HG03060 (cell line): ENCODE results near the gene KCMF1.
A peak's percentile ranks its signal among the peaks of the same experiment; 100 is the strongest.
"Not testable (repeated sequence)": the region's sequence is repeated elsewhere in the genome, so short reads cannot be mapped to it uniquely, and the experiment has no call there.

Experiments
- ATAC-seq: cut with Tn5 transposase; IDR thresholded peaks from one replicate; pipeline ENCODE4 v1.9.1; 2021; ENCODE audit warnings: low read depth, moderate number of reproducible peaks; ENCODE audit not compliant: unreplicated experiment

The KCMF1 gene

GRCh38 chr2:84970868-84971509 lies at the start of gene KCMF1:
Gene KCMF1, plus strand, starts transcription at chr2:84971161. Its CDS starts 291 bp downstream, at chr2:84971452.
- no peak for ATAC-seq

GRCh38 chr2:84923009-84923408 lies 48.0 kb upstream of the KCMF1 start:
- ATAC-seq, result no peak

- ATAC-seq, result peak; percentile 26
Observed at GRCh38 chr2:84924173-84925106, 46.5 kb upstream of the KCMF1 start.

- ATAC-seq, result no peak
Observed at GRCh38 chr2:84925336-84925723, 45.6 kb upstream of the KCMF1 start.

GRCh38 chr2:84925724-84926376 lies 45.1 kb upstream of the KCMF1 start:
- ATAC-seq, result peak; percentile 67

- ATAC-seq, result no peak
Observed at GRCh38 chr2:84927275-84927627, 43.7 kb upstream of the KCMF1 start.

GRCh38 chr2:84931384-84931821 lies 39.6 kb upstream of the KCMF1 start:
- peak; percentile 41 for ATAC-seq

GRCh38 chr2:84938194-84938879 lies 32.6 kb upstream of the KCMF1 start:
- peak; percentile 24 for ATAC-seq

- peak; percentile 66 for ATAC-seq
Observed at GRCh38 chr2:84939426-84940087, 31.4 kb upstream of the KCMF1 start.

GRCh38 chr2:84940088-84940470 lies 30.9 kb upstream of the KCMF1 start:
- ATAC-seq, result no peak

GRCh38 chr2:84940831-84941412 lies 30.0 kb upstream of the KCMF1 start:
- ATAC-seq, result no peak

GRCh38 chr2:84942166-84942565 lies 28.8 kb upstream of the KCMF1 start:
- no peak for ATAC-seq

GRCh38 chr2:84942964-84943421 lies 28.0 kb upstream of the KCMF1 start:
- ATAC-seq, result peak; percentile 34

GRCh38 chr2:84944295-84944909 lies 26.6 kb upstream of the KCMF1 start:
- no peak for ATAC-seq

GRCh38 chr2:84945838-84946203 lies 25.1 kb upstream of the KCMF1 start:
- ATAC-seq, result not testable (repeated sequence)

GRCh38 chr2:84946204-84947009 lies 24.6 kb upstream of the KCMF1 start:
- ATAC-seq, result peak; percentile 54

- no peak for ATAC-seq
Observed at GRCh38 chr2:84947010-84947593, 23.9 kb upstream of the KCMF1 start.

- no peak for ATAC-seq
Observed at GRCh38 chr2:84953535-84953934, 17.4 kb upstream of the KCMF1 start.
